Stimulated activated CD4-positive, alpha-beta T cell treated with anti-CD3 and anti-CD28 coated beads, Interleukin-4, amount 100 ng/mL, for 48 hours (primary cell): ENCODE data around the gene OR10H2.
A peak's percentile ranks its signal among the peaks of the same experiment; 100 is the strongest.
"Not testable (repeated sequence)": the region's sequence is repeated elsewhere in the genome, so short reads cannot be mapped to it uniquely, and the experiment has no call there.

Experiments used
- DNase-seq, 2 donors: peaks; one replicate each; pipeline ENCODE4 v3.0.0-alpha.2; 2020; ENCODE audit warnings: low read depth in 2 of 2

Gene OR10H2, protein sequence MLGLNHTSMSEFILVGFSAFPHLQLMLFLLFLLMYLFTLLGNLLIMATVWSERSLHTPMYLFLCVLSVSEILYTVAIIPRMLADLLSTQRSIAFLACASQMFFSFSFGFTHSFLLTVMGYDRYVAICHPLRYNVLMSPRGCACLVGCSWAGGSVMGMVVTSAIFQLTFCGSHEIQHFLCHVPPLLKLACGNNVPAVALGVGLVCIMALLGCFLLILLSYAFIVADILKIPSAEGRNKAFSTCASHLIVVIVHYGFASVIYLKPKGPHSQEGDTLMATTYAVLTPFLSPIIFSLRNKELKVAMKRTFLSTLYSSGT

GRCh38 chr19:15727724-15728123, at the start of gene OR10H2:
OR10H2 (plus strand) TSS chr19:15728024; CDS start chr19:15728044, 20 bp downstream.
- DNase-seq = no peak

DNA sequence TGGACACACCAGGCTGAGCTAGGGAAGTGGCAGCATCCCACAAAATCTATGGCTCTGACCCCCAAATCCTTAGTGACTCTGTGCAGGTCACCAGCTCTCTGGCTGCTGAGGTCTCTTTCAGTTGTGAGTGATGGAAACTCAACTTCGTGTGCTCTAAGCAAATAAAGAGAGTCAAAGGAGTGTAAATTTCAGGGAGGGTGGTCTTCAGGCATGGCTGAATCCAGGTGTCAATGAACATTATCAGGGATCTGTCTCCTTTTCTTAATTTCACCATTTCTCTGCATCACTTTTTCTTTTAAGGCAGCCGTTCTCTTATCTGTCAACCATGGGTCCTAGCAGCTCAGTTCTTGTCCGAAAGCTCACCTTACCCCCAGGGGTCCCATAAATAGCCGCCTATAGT, 48.7 kb upstream of the OR10H2 start:
- no peak for DNase-seq

- not testable (repeated sequence) for DNase-seq
These were observed 48.0 kb upstream of the OR10H2 start for GRCh38 chr19:15679865-15680264.

DNA sequence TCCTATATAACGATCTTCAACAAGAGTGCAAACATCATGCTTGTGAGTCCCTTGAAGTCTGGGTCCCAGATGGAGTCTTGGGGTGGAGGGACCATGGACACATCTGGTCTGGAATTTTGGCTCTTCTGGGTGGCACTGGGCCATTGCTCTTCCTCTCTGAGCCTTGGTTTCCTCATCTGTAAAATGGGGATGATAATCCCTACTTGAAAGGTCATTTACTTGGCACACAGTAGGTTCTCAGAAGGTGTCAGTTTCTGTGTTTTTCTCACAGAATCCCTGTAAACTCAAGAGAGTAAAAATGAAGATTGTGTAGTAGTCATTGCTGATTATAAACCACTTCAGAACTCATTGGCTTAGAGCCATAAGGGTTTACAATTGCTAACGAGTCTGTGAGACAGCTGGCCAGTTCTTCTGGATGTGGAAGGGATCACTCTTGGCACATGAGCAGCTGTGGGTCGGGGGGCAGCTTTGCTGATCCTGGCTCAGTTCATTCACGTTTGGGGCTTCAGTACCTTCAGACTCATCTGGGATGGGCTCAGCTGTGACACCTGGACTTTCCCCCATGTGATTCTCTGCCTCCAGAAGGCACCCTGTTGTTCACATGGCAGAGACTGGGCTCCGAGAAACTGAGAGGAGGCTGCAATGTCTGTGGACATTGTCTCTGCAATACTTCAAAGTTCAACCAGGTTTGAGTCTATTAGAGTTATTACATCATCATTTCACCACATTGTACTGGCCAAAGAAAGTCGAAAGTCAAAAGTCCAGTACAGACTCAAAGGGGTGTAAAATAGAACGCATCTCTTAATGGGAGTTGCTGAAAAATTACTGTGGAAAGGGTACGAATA, 47.1 kb upstream of the OR10H2 start:
- DNase-seq = no peak

DNA sequence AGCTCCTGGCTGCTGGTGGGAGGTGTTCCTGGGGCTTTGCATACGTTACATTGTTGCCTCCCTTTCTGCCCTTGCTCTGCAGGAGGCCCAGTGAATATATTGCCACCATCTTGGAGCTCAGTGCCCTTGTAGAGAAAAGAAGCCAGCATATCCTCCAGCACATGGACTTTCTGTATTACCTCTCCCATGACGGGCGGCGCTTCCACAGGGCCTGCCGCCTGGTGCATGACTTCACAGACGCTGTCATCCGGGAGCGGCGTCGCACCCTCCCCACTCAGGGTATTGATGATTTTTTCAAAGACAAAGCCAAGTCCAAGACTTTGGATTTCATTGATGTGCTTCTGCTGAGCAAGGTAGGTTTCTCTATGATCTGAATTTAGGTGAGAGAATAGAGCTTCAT, 44.4 kb upstream of the OR10H2 start:
- DNase-seq = no peak

DNA sequence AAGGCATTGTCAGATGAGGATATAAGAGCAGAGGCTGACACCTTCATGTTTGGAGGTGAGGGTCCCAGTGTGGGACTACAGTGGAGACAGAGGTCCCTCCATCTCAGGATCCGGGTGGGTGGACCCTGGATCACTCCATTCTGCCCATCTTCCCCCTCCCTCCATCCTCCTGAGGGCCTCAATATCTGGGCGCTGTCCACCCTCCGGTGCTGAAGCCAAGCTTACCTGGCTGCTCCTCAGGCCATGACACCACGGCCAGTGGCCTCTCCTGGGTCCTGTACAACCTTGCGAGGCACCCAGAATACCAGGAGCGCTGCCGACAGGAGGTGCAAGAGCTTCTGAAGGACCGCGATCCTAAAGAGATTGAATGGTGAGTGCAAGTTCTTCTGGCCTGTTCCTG, 43.0 kb upstream of the OR10H2 start:
- DNase-seq = no peak

DNA sequence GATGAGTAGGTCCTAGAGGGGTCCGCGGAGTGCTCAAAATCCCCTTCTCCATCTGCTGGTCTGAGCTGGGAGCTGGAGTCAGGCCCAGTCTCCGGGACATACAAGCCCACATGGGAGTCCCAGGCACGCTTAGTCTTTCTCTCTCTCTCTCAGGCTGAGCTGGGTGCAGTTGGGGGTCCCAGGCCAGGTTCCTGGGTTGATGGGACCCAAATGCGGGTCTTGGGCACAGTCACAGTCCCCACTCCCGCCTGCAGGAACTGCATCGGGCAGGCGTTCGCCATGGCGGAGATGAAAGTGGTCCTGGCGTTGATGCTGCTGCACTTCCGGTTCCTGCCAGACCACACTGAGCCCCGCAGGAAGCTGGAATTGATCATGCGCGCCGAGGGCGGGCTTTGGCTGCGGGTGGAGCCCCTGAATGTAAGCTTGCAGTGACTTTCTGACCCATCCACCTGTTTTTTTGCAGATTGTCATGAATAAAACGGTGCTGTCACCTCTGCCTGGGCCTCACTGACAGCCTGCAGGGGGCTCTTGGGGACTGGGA, 31.1 kb upstream of the OR10H2 start:
- DNase-seq = no peak

DNA sequence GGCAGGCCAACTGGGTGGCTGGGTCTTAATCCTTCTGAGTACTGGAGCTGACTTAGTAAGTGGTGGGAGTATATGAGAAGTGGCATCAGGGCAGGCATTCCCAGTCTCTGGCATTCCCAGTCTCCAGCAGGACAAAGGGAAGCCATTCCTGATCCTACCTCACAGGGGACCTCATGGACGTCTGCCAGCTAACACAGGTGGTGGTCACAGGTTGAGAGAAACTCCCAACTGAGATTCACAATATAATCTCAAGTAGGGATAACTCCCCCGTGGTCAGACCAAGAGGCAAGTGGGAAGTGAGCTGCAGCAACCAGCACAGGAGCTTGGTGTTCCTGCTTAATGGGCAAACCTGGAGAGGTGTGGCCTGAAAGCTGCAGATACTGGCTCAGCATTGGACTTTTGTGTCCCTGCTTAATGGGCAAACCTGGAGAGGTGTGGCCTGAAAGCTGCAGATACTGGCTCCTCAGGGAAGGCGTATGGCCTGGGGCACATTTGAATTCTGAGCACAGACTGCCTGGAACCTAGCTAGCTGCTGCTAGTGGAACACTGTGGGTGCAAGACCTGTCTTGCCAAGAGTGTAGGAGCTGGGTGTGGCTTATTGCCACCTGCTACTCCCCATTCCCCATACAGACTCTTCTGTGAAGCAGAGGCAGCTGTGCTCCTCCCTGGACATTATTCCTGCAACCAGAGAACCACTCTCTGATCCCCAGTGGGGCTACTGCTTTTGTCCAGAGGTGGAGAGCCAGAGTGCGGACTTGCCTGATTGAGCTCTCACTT, 25.9 kb upstream of the OR10H2 start:
- no peak for DNase-seq

DNA sequence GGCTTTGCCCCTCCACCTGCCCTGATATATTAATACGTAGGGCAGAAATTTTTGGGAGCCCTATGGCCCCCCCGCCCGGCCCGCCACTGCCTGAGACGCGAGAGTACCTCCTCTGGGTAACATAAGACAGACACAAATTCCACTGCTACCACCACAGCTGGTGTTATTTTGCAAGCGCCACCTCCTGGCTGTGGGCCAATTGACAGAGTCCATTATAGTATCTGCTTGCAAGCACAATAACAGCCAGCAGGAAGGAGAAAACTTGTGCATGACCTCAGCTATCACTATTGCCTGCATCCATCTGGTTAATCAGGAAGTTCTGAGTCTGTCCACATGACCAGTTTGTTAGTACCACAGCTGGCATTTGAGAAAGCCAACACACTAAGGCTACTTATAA, 25.3 kb upstream of the OR10H2 start:
- DNase-seq = peak in 1 of 2 donors; percentile 5

DNA sequence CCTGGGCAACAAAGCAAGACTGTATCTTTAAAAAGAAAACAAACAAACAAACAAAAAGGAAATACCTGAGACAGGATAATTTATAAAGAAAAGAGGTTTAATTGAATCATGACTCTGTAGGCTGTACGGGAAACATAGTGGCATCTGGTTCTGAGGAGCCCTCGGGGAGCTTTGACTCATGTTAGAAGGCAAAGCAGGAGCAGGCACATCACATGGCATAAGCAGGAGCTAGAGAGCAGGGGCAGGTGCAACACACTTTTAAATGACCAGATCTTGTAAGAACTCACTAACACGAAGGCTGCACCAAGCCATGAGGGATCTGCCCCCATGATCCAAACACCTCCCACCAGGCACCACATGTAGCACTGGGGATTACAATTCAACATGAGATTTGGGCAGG, 13.2 kb upstream of the OR10H2 start:
- no peak for DNase-seq

DNA sequence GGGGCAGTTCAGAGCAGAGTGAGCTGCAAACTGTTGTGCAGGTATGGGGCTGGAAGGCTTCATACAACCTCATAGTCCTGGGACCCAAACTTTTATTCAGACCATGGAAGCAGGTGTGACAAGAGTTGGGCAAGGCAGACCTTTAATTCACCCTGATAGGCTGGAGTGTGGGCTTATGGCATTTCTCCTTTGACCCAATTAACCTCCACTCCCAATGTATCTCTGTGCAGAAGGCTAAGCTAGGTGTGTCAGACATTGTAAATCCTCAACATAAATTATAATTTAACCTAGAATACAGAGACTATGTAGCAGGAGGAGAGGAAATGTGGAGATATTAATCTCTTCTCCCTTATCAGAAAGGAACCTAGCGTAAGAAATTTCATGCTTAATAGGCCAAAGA, 12.2 kb upstream of the OR10H2 start:
- no peak for DNase-seq

GRCh38 chr19:15717809-15718208, 10.0 kb upstream of the OR10H2 start:
- no peak for DNase-seq

DNA sequence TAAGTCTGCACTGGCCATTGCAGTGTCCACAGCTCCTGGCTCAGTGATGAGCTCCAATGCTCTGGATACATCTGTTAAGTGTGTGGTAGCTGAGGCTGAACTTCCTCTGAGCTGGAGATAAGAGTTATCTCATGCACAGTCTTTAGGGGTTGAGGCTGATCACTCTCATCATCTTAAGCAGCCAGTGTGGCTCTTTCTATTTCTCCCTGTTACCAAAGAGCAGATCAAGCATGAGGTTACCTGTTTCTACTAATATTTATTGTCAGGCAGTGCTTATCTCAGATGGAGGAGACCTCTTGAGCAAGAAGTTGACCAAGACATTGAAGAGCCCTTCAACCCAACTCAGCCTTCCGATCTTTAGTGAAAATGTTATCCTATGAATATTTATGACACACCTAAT, 6.6 kb upstream of the OR10H2 start:
- no peak for DNase-seq

- no peak for DNase-seq
These were observed 4.9 kb upstream of the OR10H2 start for GRCh38 chr19:15722956-15723355.

GRCh38 chr19:15730538-15730937, 2.7 kb downstream of the OR10H2 start:
- no peak for DNase-seq

GRCh38 chr19:15732388-15732787, 4.6 kb downstream of the OR10H2 start:
- DNase-seq = no peak

- no peak for DNase-seq
These were observed 6.1 kb downstream of the OR10H2 start for GRCh38 chr19:15733895-15734294.

- no peak for DNase-seq
These were observed 9.9 kb downstream of the OR10H2 start, which contains the start of gene OR10H3 for GRCh38 chr19:15737722-15738121. OR10H3 (plus strand) TSS chr19:15737985; CDS start chr19:15741393, 3,408 bp downstream.

GRCh38 chr19:15740785-15741184, 13.0 kb downstream of the OR10H2 start:
- DNase-seq = no peak

DNA sequence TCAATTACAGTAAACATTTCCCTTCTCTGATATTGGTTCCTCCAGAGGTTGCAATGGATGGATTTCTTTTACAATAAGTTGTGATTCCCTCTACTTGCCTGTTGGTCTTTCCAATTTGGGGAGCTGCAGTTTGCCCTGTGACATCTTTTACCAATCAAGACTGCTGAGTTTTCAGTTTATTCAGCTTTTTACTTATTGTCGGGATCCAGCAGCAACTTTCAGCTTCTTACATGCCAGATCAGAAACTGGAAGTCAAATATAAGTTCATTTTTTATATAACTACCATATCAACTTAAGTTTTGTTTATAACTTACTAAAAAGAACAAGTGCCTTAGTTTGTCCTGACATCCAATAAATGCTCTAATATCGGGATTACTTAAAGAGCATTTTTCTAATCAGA, 20.4 kb downstream of the OR10H2 start:
- DNase-seq = no peak

DNA sequence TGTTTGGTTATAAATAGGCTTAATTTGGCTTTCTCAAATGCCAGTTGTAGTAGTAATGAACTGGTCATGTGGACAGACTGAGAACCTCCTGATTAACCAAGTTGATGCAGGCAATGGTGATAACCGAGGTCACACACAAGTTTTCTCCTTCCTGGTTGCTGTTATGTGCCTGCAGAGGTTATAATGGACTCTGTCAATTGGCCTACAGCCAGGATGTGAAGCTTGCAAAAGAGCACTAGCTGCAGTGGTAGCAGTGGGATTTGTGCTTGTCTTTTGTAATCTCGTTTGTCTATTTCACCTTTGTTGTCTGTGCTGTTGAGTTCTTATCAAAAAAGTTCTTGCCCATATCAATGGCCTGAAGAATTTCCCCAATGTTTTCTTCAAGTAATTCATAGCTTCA, 30.6 kb downstream of the OR10H2 start:
- DNase-seq = no peak

- no peak for DNase-seq
These were observed 32.2 kb downstream of the OR10H2 start for GRCh38 chr19:15759962-15760565.
